Stimulated activated CD8-positive, alpha-beta memory T cell treated with anti-CD3 and anti-CD28 coated beads, Interleukin-4, amount 100 ng/mL, for 4 hours (primary cell): ENCODE data around the gene IRF2BP1.
A peak's percentile ranks its signal among the peaks of the same experiment; 100 is the strongest.
"Not testable (repeated sequence)": the region's sequence is repeated elsewhere in the genome, so short reads cannot be mapped to it uniquely, and the experiment has no call there.

Source experiments
- DNase-seq, 2 donors: peaks; one replicate each; pipeline ENCODE4 v3.0.0-alpha.2; 2020; ENCODE audit warnings: low read depth in 2 of 2, low spot score in 1 of 2

The IRF2BP1 gene

GRCh38 chr19:45902651-45903625, 17.0 kb upstream of the IRF2BP1 start:
- DNase-seq, result peak; percentile 97

DNA sequence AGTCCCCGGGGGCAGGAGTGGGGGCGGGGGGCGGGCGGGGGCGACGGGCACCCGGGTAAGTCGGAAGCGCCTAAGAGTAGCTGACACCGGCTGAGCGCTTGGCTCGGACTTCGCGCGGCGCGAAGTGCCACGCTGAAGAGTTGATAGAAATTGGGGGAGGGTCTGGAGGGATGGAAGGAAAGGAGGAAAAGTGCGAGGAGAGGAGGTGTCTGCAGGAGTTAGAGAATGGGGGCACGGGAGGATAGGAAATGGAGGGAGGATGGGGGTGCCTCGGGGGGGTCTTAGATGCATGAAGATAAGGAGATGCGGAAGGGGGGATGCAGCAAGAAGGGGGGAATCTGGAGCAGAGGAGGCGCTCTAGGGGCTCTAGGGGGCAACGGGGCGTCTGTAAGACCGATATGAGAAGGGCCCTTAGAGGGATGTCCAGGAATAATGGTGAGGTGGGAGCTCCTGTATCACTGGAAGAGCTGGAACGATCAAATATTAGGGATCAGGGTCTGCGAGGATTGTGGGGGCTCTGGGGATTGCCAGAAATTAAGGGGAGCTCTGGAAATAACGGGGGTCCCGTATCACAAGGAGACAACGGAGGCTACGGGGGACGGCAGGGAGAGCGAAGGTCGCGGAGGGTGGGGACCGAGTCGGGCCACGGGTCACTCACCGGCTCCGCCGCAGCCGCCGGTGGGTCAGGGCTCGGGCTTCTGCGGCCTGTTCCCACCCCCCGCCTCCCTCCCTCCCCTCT, 16.1 kb upstream of the IRF2BP1 start, which contains the start of gene MYPOP:
TSS of gene MYPOP (minus strand) at position 702 of the 739 bp plus-strand sequence. CDS start 840 bp downstream, outside the sequence.
- DNase-seq, result no peak

DNA sequence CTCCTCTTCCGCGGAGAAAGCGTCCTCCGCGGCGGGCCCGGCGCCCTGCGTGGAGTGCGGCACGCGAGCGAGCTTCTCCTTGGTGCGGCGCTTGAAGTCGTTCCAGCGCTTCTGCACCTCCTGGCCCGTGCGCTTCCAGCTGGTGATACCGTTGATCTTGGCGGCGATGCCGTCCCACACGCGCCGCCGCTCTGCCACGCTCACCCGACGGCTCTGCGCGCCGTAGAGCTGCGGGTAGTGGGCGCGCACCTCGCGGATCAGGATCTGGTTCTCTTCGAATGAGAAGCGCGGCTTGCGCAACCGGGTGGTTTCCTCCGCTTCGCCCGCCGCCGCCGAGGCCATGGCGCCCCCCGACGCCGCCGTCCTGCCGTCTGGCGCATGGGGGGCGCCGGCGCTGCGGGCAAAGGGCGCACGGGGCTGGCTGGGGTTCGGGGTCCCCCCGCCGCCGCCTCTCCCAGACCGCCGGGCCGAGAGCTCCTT, 15.5 kb upstream of the IRF2BP1 start:
- DNase-seq, result no peak

DNA sequence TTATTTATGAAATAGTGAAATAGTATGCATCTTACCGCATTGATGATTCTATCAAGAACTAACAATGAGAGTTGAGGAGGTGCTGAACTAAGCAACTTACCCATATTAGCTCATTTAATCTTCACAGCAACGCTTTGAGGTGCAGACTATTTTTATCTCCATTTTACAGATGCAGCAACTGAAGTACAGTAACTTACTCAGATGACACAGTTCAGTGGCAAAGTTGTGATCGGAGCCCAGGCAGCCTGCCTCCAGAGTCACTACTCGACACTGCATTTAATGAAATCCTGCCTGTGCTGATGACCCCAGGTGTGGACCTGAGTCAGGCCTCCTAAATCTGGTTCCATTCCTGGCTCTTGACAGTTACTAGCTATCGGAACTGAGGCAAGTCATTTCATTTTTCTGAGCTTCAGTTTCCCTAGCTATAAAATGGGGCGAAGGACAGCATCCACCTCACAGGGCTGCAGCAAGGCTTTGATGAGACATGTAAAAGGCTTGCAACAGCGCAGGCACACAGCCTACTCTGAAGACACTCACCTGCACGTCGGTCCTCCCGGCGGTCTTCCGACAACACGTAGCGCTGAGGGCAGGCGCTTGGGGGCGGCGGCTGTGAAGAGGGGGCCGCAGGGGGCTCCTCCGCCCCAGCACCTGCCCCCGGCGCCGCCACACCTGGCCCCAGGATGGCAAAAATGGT, 14.9 kb upstream of the IRF2BP1 start:
- DNase-seq, result no peak

- no peak for DNase-seq
Observed at GRCh38 chr19:45899919-45900589, 14.1 kb upstream of the IRF2BP1 start.

GRCh38 chr19:45899253-45899652, 13.3 kb upstream of the IRF2BP1 start:
- no peak for DNase-seq

DNA sequence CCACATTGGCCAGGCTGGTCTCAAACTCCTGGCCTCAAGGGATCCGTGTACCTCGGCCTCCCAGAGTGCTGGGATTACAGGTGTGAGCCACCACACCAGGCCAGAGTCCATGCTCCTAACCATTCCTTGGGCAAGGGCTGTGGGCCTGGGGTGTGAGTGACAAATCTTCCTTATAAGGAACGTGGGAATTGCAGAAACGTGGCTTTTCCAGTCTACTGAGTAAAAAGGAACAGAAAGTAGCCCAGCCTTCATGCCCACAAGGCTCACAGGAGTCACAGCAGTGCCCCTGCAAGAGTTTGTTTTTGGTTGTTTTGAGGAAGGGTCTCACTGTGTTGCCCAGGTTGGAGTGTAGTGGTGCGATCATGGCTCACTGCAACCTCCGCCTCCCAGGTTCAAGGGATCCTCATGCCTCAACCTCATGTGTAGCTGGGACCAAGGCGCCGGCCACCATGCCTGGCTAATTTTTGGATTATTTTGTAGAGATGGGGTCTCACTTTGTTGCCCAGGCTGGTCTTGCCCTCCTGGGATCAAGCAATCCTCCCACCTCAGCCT, 11.4 kb upstream of the IRF2BP1 start:
- no peak for DNase-seq

DNA sequence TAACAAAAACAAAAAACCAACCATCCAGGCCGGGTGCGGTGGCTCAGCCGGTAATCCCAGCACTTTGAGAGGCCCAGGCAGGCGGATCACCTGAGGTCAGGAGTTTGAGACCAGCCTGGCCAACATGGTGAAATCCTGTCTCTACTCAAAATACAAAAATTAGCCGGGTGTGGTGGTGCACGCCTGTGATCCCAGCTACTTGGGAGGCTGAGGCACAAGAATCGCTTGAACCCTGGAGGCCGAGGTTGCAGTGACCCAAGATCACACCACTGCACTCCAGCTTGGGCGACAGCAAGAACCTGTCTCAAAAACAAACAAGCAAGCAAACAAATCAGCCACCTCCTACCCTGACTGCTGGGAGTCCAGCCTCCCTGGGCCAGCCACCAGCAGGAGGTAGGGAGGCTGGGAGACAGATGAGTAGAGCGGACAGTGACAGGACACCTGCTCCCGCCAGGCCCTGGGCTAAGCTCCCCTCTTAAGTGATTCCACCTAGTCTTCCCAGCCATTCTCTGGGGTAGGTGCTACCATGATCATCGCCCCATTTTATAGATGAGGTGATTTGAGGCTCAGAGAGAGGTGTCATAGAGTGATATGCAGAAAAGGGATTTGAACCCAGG, 10.2 kb upstream of the IRF2BP1 start:
- DNase-seq, result not testable (repeated sequence)

- no peak for DNase-seq
Observed at GRCh38 chr19:45895519-45895972, 9.6 kb upstream of the IRF2BP1 start.

DNA sequence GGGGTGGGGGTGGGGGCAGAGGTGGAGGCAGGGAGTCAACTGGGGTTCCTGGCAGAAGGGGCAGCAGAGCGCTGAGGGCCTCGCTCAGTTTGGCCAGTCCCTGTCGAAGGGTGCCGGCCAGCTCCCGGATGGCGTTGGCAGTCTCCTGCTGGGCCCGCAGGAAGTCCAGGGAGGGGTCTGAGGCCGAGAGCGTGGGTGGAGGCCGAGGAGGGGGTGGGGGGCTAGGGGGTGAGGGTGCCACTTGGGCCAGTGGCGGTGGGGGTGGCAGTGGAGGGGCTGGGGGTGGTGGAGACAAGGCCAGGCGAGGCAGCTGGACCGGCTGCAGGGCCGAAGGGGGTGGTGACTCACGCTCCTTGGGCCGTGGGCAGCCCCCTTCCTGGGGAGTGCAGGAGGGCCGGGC, 4.9 kb upstream of the IRF2BP1 start:
- DNase-seq, result no peak

GRCh38 chr19:45889210-45889885, 3.4 kb upstream of the IRF2BP1 start:
- DNase-seq, result no peak

GRCh38 chr19:45887200-45887710, 1.3 kb upstream of the IRF2BP1 start:
- DNase-seq, result no peak

DNA sequence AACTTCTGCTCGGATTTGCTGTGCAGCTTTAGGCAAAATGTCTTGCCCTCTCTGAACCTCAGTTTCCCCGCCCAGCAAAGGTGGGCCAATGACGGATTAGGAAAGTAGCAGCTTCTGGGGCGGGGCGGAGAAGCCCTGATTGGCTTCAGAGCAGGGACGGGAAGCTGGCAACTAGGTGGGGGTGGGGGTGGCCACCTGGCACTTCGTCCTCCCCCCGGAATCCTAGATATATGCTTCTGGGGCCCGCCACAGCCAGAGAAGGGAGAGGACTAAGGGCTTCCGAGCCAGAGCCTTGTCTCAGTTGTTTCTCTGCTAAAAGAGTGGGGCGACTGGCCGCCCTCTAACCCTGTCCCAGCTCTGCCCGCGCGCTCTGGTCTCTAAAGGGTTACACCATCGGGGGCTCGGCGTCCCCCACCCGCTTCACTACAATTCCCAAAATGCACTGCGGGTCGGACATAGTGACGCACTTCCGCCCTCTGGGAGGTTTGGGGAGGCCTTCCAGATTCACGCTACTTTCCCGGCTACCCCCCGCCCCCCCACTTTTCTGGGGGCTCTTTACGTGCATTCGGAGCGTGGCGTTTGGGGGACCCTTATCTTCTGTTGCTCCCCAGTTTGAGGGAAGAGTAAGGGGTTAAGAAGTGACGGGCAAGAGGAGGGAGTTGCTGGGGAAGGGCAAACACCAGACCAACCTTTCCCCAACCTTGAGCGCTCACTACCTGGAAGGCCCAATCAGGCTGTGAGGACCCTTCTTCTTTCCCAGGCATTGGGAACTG, 672 bp upstream of the IRF2BP1 start:
- DNase-seq, result peak; percentile 72 to 80

DNA sequence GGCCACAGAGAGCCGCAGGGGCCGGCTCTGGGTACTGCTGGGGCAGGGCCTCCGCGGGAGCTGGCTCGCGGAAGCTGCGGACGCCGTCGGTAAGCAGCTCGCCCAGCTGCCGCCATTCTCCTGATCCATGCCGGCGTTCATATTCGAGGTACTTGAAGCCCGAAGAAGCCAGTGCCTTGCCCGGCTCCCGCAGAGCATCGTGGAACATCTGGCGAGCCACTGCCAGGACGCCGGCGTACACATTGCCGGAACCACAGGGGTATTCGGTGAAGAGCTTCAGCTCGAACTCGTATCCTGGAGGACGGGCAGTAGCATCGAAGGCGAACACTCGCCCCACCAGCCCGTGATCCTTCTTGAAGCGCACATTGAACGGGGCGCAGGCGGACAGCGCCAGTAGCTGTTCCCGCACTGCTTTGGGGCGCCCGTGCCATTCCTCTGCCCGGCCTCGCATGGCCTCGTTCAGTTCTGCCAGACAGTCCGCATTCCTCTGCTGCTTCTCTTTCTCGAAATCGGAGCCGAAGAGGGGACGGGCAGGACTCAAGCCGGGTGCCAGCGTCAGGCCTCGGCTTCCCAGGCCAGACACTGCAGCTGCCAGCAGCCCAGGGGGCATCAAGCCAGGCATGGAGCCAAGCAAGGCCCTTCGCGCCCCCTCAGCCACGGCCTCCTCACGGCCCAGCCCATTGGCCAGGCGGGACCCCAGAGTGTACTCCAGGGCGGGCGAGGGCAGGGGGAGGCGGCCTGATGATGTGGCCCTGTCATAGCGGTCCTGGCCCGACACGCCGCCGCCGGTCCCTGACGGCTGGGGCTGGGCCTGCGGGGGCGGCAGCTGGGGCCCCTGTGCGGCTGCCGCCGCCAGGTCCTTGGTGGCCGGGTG, 1.0 kb downstream of the IRF2BP1 start:
- DNase-seq, result no peak

DNA sequence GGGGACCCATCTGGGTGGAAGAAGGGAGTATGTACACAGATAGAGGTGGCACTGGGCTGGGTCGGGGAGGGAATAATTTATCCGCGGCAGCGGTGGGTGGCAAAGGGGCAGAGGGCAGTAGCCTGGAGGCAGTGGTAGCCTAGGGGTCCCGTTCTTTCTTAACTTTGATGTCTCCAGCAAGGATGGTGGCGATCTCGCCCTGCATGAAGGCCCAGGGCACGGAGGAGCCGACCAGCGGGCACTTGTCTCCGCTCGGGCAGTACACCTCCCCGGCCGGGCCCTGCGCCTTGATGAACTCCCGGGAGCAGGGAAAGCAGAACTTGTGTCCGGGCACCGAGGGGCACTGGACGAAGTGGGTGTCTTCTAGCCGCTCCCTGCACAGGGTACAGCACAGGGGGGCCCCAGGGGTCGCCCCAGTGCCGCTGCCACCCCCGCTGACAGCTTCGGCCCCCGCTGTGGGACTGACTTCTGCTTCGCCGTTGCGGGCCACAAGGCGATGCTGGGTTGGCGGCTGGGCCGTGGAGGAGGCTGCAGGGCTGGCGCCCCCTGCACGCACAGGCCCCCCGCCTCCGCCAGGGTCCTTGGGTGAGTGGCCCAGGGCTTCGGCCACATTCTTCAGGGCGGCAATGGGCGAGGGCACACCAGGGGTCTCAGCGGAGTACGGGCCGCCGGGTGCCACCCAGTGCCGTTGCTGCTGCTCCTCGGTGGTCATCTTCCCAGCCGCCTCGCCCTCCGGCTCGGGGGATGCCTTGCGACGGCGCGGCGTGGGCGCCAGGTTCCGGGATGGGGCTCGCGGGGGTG, 1.9 kb downstream of the IRF2BP1 start:
- DNase-seq, result no peak

GRCh38 chr19:45883586-45883880, 2.4 kb downstream of the IRF2BP1 start:
- no peak for DNase-seq
